ENCODE measurements around the gene AGBL4.

DNA sequence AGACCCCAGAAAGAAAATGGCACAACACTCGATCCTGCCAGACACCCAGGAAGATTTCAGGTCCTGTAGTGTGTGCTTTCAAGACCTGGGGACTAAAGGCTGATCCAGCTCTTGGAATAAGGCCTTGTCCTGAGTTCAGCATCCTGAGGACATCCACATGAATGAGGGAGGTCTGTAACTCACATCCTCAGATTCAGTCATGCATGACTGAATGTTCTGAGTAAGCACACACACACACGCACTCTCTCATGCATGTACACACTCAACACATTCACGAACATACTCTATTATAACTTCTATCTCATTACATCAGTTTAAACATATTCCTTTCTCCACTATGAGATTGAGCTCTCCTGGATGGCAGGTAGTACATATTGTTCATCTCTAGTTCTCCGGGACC lies 973.7 kb downstream of the AGBL4 start:
- TF ChIP-seq POLR2A (IDR thresholded peaks at IDR 0.05; ENCODE audit: low read depth, low read length) (no peak), CHD1 (IDR thresholded peaks at IDR 0.05; ENCODE audit: low read depth, low read length) (no peak), RCOR1 (IDR thresholded peaks at IDR 0.05; ENCODE audit: insufficient replicate concordance, low read length) (no peak), SMC3 (IDR thresholded peaks at IDR 0.05; ENCODE audit: low read depth, low read length) (no peak), RAD21 (IDR thresholded peaks at IDR 0.05; ENCODE audit: low read length) (no peak), CEBPB (IDR thresholded peaks at IDR 0.05; ENCODE audit: low read depth, low read length) (no peak)
- TF ChIP-seq, protein P1, sequence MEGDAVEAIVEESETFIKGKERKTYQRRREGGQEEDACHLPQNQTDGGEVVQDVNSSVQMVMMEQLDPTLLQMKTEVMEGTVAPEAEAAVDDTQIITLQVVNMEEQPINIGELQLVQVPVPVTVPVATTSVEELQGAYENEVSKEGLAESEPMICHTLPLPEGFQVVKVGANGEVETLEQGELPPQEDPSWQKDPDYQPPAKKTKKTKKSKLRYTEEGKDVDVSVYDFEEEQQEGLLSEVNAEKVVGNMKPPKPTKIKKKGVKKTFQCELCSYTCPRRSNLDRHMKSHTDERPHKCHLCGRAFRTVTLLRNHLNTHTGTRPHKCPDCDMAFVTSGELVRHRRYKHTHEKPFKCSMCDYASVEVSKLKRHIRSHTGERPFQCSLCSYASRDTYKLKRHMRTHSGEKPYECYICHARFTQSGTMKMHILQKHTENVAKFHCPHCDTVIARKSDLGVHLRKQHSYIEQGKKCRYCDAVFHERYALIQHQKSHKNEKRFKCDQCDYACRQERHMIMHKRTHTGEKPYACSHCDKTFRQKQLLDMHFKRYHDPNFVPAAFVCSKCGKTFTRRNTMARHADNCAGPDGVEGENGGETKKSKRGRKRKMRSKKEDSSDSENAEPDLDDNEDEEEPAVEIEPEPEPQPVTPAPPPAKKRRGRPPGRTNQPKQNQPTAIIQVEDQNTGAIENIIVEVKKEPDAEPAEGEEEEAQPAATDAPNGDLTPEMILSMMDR (conservative IDR thresholded peaks at IDR 0.05; ENCODE audit: low read depth, low read length) = no peak
- TF ChIP-seq, protein P2, sequence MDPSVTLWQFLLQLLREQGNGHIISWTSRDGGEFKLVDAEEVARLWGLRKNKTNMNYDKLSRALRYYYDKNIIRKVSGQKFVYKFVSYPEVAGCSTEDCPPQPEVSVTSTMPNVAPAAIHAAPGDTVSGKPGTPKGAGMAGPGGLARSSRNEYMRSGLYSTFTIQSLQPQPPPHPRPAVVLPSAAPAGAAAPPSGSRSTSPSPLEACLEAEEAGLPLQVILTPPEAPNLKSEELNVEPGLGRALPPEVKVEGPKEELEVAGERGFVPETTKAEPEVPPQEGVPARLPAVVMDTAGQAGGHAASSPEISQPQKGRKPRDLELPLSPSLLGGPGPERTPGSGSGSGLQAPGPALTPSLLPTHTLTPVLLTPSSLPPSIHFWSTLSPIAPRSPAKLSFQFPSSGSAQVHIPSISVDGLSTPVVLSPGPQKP (IDR thresholded peaks at IDR 0.05; ENCODE audit: borderline replicate concordance, low read depth, low read length) = no peak
- TF ChIP-seq, protein P3, sequence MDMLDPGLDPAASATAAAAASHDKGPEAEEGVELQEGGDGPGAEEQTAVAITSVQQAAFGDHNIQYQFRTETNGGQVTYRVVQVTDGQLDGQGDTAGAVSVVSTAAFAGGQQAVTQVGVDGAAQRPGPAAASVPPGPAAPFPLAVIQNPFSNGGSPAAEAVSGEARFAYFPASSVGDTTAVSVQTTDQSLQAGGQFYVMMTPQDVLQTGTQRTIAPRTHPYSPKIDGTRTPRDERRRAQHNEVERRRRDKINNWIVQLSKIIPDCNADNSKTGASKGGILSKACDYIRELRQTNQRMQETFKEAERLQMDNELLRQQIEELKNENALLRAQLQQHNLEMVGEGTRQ (IDR thresholded peaks at IDR 0.05; ENCODE audit: low read depth, low read length) = no peak
